ENCODE data around the gene RABGAP1.

RABGAP1 gene

GRCh38 chr9:123049589-123050222, 108.9 kb downstream of the RABGAP1 start:
- no peak for DNase-seq

GRCh38 chr9:123053046-123053445, 112.2 kb downstream of the RABGAP1 start:
- no peak for DNase-seq

- no peak for DNase-seq
Measured at GRCh38 chr9:123053711-123054110, 112.9 kb downstream of the RABGAP1 start.

- DNase-seq = no peak
Measured at GRCh38 chr9:123058834-123059233, 118.0 kb downstream of the RABGAP1 start.

- no peak for DNase-seq
Measured at GRCh38 chr9:123059472-123060220, 118.8 kb downstream of the RABGAP1 start.

- DNase-seq = no peak
Measured at GRCh38 chr9:123061216-123061615, 120.4 kb downstream of the RABGAP1 start.

GRCh38 chr9:123062351-123063176, 121.7 kb downstream of the RABGAP1 start:
- no peak for DNase-seq

GRCh38 chr9:123063177-123063598, 122.4 kb downstream of the RABGAP1 start:
- no peak for DNase-seq

GRCh38 chr9:123063896-123064295, 123.1 kb downstream of the RABGAP1 start:
- DNase-seq = no peak

- no peak for DNase-seq
Measured at GRCh38 chr9:123064716-123065115, 123.9 kb downstream of the RABGAP1 start.

- no peak for DNase-seq
Measured at GRCh38 chr9:123065196-123065595, 124.4 kb downstream of the RABGAP1 start.

- no peak for DNase-seq
Measured at GRCh38 chr9:123067136-123067535, 126.3 kb downstream of the RABGAP1 start.

- no peak for DNase-seq
Measured at GRCh38 chr9:123069010-123069481, 128.2 kb downstream of the RABGAP1 start.

GRCh38 chr9:123070198-123070597, 129.4 kb downstream of the RABGAP1 start:
- DNase-seq = no peak

GRCh38 chr9:123072407-123072995, 131.7 kb downstream of the RABGAP1 start:
- no peak for DNase-seq

- no peak for DNase-seq
Measured at GRCh38 chr9:123073441-123073840, 132.6 kb downstream of the RABGAP1 start.

- no peak for DNase-seq
Measured at GRCh38 chr9:123073991-123074422, 133.2 kb downstream of the RABGAP1 start.

GRCh38 chr9:123074628-123075027, 133.8 kb downstream of the RABGAP1 start:
- DNase-seq = no peak

- DNase-seq = no peak
Measured at GRCh38 chr9:123080444-123080843, 139.6 kb downstream of the RABGAP1 start.

GRCh38 chr9:123081824-123082223, 141.0 kb downstream of the RABGAP1 start:
- DNase-seq = no peak

GRCh38 chr9:123083680-123084079, 142.9 kb downstream of the RABGAP1 start:
- DNase-seq = no peak

GRCh38 chr9:123084256-123084655, 143.4 kb downstream of the RABGAP1 start:
- no peak for DNase-seq

- no peak for DNase-seq
Measured at GRCh38 chr9:123085916-123086315, 145.1 kb downstream of the RABGAP1 start.

Data from NCI-H510A (cell line).